Heart right ventricle (tissue), 16 donors: ENCODE measurements around the gene PRKACA. TPM values are rescaled to one million over a fixed set of nuclear protein-coding genes. Genes with fewer than 3 reads are reported as not detected.

Experiments used
- ATAC-seq, 8 donors: fragments of 200-7000 bp; cut with Tn5 transposase; one replicate each; pipeline ENCODE4 v1.9.1; 2020; ENCODE audit warnings: mild to moderate bottlenecking in 8 of 8, moderate library complexity in 8 of 8, moderate number of reproducible peaks in 1 of 8
- DNase-seq, 2 donors: peaks; one replicate each; pipeline ENCODE4 v3.0.0-alpha.2; 2020
- H3K27ac ChIP-seq, 10 donors: fragments of 200-600 bp; sonication (generic) in 2 of 10; one replicate each; pipeline versions ENCODE4 v1.5.0 to v1.8.0; 2020 to 2022; ENCODE audit warnings: mild to moderate bottlenecking in 3 of 10
- H3K27me3 ChIP-seq, 7 donors: fragments of 200-600 bp; one replicate each; pipeline ENCODE4 v1.8.0; 2021 to 2022; ENCODE audit warnings: mild to moderate bottlenecking in 2 of 7
- H3K36me3 ChIP-seq, 9 donors: fragments of 200-600 bp; sonication (generic) in 1 of 9; one replicate each; pipeline versions ENCODE4 v1.5.0 to v1.8.0; 2020 to 2022; ENCODE audit warnings: mild to moderate bottlenecking in 2 of 9
- H3K4me1 ChIP-seq, 9 donors: fragments of 200-600 bp; sonication (generic) in 1 of 9; one replicate each; pipeline versions ENCODE4 v1.5.0 to v1.8.0; 2020 to 2022; ENCODE audit warnings: mild to moderate bottlenecking in 4 of 9
- H3K4me3 ChIP-seq, 10 donors: fragments of 200-600 bp; sonication (generic) in 2 of 10; one replicate each; pipeline versions ENCODE4 v1.5.0 to v1.8.0; 2020 to 2022; ENCODE audit warnings: mild to moderate bottlenecking in 7 of 10, moderate library complexity in 2 of 10
- H3K9me3 ChIP-seq, 11 donors: fragments of 200-600 bp in 10 of 11; sonication (generic) in 2 of 11; one replicate each; pipeline versions ENCODE4 v1.5.0 to v1.8.0; 2013 to 2022; ENCODE audit warnings: mild to moderate bottlenecking in 2 of 11, control low read depth in 1 of 11, moderate library complexity in 1 of 11
- CTCF ChIP-seq, 9 donors: fragments of 200-600 bp; sonication (generic) in 2 of 9; IDR thresholded peaks; one replicate each; pipeline versions ENCODE4 v1.5.0 to v1.8.0; 2021 to 2022; ENCODE audit warnings: antibody characterized with exemption in 9 of 9, mild to moderate bottlenecking in 5 of 9, moderate library complexity in 1 of 9
- WGBS, 2 donors: extraction: QIAGEN DNeasy Blood & Tissue Kit; methylation state at CpG; one replicate each; pipeline ENCODE4 v1.1.7; 2013; ENCODE audit warnings: inconsistent platforms in 1 of 2; 5-methylcytosine and 5-hydroxymethylcytosine counted together
- intact Hi-C, 10 donors: fragments of 100-400 bp; cut with DNase I; formaldehyde crosslinking; loops; one replicate each; pipeline versions ENCODE4 v1.11.1 to v1.14.2; 2022
- polyA plus RNA-seq, 2 donors: library from polyadenylated mRNA; stranded (reverse); fragments of 200-250 nt; gene quantifications; one replicate each; pipeline ENCODE4 v1.2.3, GENCODE V29; 2013
- total RNA-seq, 10 donors: library from RNA; stranded (reverse); fragmentation: NEBNext Ultra II Directional in 3 of 10; extraction: Animal tissue kit (Norgen Biotek cat#: 25700) in 3 of 10; gene quantifications; one replicate each; pipeline versions ENCODE4 v1.2.1 to v1.2.4, GENCODE V29; 2021 to 2023
- donor health status: Arrhythmogenic right ventricular cardiomyopathy.
- donor health status: ischemic (EF 13 %, LVEDD 7.1; RV severe dilation, severe dysfunction).
- donor health status: healthy with polysubstance abuse.
- donor health status: DM: no; HTN: yes; CAD: no.
- donor health status: DM: no; HTN: no; CAD: no.
- donor health status: ischemic (EF 25% LVEDD 6.9; RV normal size, moderate dysfunction).
- donor health status: ischemic (EF 25% LVEDD 5.7; RV mildly dilated, moderate dysfunction).
- donor health status: healthy.
- donor health status: DM: yes; HTN: yes; CAD: no.
- donor health status: Ischemic cardiomyopathy.
- donor health status: ischemic (EF 35%, LVEDD 5.7; RV mildly dilated, moderate dysfunction).
- donor health status: nonischemic (EF 11% LVEDD 7.7; RV severe dilation, severe dysfunction).
- donor health status: DM: yes; HTN: yes; CAD: no.
- donor health status: PGD.
- donor health status: ischemic (EF 29% LVEDD 5.4; RV normal size, mild dysfunction).
- donor health status: nonischemic (EF 23%, LVEDD 6.1; RV moderate dilation, normal function).

Gene PRKACA
- total and polyA plus RNA-seq, 12 donors: 196 to 691 (median 508) TPM

- H3K4me1 ChIP-seq: no peaks in the 10 kb centered on the region
- no peaks in the 10 kb centered on the region for H3K9me3 ChIP-seq
Measured at GRCh38 chr19:14160017-14160703, 42.6 kb upstream of the PRKACA start.

GRCh38 chr19:14159059-14159458, 41.5 kb upstream of the PRKACA start:
- no peak for ATAC-seq
- no peak overlapping the region for H3K4me3 ChIP-seq
- H3K4me1 ChIP-seq: no peaks in the 10 kb centered on the region
- H3K27me3 ChIP-seq: no peaks in the 10 kb centered on the region
- H3K27ac ChIP-seq: no peak overlapping the region
- H3K9me3 ChIP-seq: no peaks in the 10 kb centered on the region
- H3K36me3 ChIP-seq: peaks cover 0 to 74% (median 31%) of the 10 kb centered on the region in 9 donors
- no peak for DNase-seq
- WGBS, 2 donors: 78 to 85% methylated on average over 12 of the region's 12 CpGs
- intact Hi-C loops: loop anchor here in 1 of 10 donors (10.0 kb wide), 2 partner anchors 46 to 126 kb away; partner anchors contain the start of gene ADGRL1
- no peak for TF ChIP-seq CTCF (IDR thresholded peaks at IDR 0.05)

More at GRCh38 chr19:14160017-14160703, 42.6 kb upstream of the PRKACA start:
- no peak for DNase-seq
- no peak overlapping the region for H3K27ac ChIP-seq
- no peak for ATAC-seq
- intact Hi-C loops: no loop called here
- TF ChIP-seq CTCF (IDR thresholded peaks at IDR 0.05): no peak
- peaks cover 0 to 66% (median 24%) of the 10 kb centered on the region in 9 donors for H3K36me3 ChIP-seq
- WGBS, 2 donors: 91 to 93% methylated on average over 25 of the region's 25 CpGs
- no peaks in the 10 kb centered on the region for H3K27me3 ChIP-seq
- H3K4me3 ChIP-seq: no peak overlapping the region

GRCh38 chr19:14158276-14159023, 40.9 kb upstream of the PRKACA start:
- no peak for TF ChIP-seq CTCF (IDR thresholded peaks at IDR 0.05)
- no peak overlapping the region for H3K4me3 ChIP-seq
- no peaks in the 10 kb centered on the region for H3K9me3 ChIP-seq
- no peaks in the 10 kb centered on the region for H3K4me1 ChIP-seq
- no peak for ATAC-seq
- WGBS, 2 donors: 92 to 94% methylated on average over 16 of the region's 16 CpGs
- H3K27me3 ChIP-seq: no peaks in the 10 kb centered on the region
- intact Hi-C loops: loop anchor here in 1 of 10 donors (10.0 kb wide), 2 partner anchors 46 to 126 kb away; partner anchors contain the start of gene ADGRL1
- H3K36me3 ChIP-seq: peaks cover 0 to 77% (median 33%) of the 10 kb centered on the region in 9 donors
- no peak for DNase-seq
- no peak overlapping the region for H3K27ac ChIP-seq

- ATAC-seq (no peak), DNase-seq (no peak)
- H3K4me3 ChIP-seq: no peak overlapping the region
- no peak for TF ChIP-seq CTCF (IDR thresholded peaks at IDR 0.05)
- H3K9me3 ChIP-seq: no peaks in the 10 kb centered on the region
- 94 to 95% methylated on average over 26 of the region's 26 CpGs for WGBS, 2 donors
- no peak overlapping the region for H3K27ac ChIP-seq
- H3K36me3 ChIP-seq: peaks cover 0 to 76% (median 27%) of the 10 kb centered on the region in 9 donors
- no peaks in the 10 kb centered on the region for H3K27me3 ChIP-seq
- intact Hi-C loops: loop anchor here in 1 of 10 donors (10.0 kb wide), 2 partner anchors 48 to 128 kb away; partner anchors contain the start of gene ADGRL1
- no peaks in the 10 kb centered on the region for H3K4me1 ChIP-seq
Measured at GRCh38 chr19:14156971-14157717, 39.6 kb upstream of the PRKACA start.
